Neural cell (in vitro differentiated cells): ENCODE measurements around the gene NOLC1.

Source experiments
- EP300 ChIP-seq: fragments of 450-650 bp; conservative IDR thresholded peaks from 2 replicates; pipeline ENCODE4 v1.6.1; 2014; ENCODE audit warnings: antibody characterized with exemption, mild to moderate bottlenecking, moderate library complexity; ENCODE audit not compliant: poor library complexity, severe bottlenecking
- EZH2 ChIP-seq: fragments of 200-600, 300-800 bp; shearing (Covaris generic), sonication (generic); IDR thresholded peaks from 2 replicates; pipeline ENCODE4 v1.6.1; 2014; ENCODE audit warnings: antibody characterized with exemption, low read length, borderline replicate concordance, mild to moderate bottlenecking; ENCODE audit not compliant: insufficient read depth, poor library complexity, severe bottlenecking
- POLR2AphosphoS5 ChIP-seq: IDR thresholded peaks from 2 replicates; pipeline ENCODE4 v1.6.1; 2012
- RAD21 ChIP-seq: fragments of 450-650 bp; conservative IDR thresholded peaks from 2 replicates; pipeline ENCODE4 v1.6.1; 2014; ENCODE audit warnings: antibody characterized with exemption, mild to moderate bottlenecking, moderate library complexity
- SMC3 ChIP-seq: fragments of 450-650 bp; conservative IDR thresholded peaks from 2 replicates; pipeline ENCODE4 v1.6.1; 2014; ENCODE audit warnings: antibody characterized with exemption, mild to moderate bottlenecking, moderate library complexity; ENCODE audit not compliant: poor library complexity
- TF ChIP-seq, protein P1 (sequence below): fragments of 450-650 bp; IDR thresholded peaks from 2 replicates; pipeline ENCODE4 v1.5.1; 2014; ENCODE audit warnings: antibody characterized with exemption, mild to moderate bottlenecking, moderate library complexity; ENCODE audit not compliant: poor library complexity, severe bottlenecking

DNA sequence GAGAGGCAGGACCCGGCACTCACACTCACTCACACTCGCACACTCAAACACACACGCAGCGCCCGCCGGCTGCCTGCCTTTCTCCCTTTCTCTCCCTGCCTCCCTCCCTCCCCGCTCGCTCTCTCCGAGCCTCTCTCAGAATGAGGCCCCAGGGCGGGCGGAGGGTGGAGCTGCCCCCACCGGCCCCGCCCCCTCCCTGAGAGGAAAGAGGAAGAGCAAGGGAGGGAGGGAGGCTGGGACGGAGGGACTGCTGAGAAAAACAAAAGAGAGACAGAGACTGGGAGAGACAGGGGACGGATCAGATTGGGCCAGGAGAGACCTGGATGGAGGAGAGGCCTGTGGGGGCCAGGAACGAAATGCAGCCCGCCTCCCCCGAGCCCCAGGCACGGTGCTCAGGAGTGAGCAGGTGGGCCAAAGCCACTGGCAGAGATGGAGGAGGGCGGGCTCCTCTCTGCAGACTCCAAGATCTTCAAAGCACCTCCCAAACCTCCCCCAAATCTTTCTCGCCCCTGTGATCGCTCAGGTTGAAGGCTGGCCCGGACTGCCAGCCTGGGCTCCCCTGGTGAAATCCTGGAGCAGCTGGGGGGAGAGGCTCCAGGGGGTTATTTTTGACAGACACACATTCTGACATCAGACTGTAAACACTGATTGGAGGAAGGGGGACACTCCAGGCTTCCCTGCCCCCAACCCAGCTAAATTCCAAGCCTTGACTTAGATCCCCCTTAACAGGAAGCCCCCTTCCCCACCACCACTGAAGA lies 37.1 kb upstream of the NOLC1 start:
- TF ChIP-seq SMC3 = no peak
- TF ChIP-seq EZH2 = no peak
- TF ChIP-seq, protein P1, sequence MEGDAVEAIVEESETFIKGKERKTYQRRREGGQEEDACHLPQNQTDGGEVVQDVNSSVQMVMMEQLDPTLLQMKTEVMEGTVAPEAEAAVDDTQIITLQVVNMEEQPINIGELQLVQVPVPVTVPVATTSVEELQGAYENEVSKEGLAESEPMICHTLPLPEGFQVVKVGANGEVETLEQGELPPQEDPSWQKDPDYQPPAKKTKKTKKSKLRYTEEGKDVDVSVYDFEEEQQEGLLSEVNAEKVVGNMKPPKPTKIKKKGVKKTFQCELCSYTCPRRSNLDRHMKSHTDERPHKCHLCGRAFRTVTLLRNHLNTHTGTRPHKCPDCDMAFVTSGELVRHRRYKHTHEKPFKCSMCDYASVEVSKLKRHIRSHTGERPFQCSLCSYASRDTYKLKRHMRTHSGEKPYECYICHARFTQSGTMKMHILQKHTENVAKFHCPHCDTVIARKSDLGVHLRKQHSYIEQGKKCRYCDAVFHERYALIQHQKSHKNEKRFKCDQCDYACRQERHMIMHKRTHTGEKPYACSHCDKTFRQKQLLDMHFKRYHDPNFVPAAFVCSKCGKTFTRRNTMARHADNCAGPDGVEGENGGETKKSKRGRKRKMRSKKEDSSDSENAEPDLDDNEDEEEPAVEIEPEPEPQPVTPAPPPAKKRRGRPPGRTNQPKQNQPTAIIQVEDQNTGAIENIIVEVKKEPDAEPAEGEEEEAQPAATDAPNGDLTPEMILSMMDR = no peak
- no peak for TF ChIP-seq RAD21
- TF ChIP-seq EP300 = no peak
- TF ChIP-seq POLR2AphosphoS5 = peak; percentile 97
